Osteocyte (in vitro differentiated cells): ENCODE data around the gene CNKSR1. TPM values are rescaled to one million over a fixed set of nuclear protein-coding genes. Genes with fewer than 3 reads are reported as not detected.

Experiments
- DNase-seq: peaks from one replicate; pipeline ENCODE4 v3.0.0; 2021; ENCODE audit warnings: mixed read lengths; ENCODE audit not compliant: unreplicated experiment; ENCODE audit errors: extremely low spot score
- H3K27ac Mint-ChIP-seq: one replicate; pipeline ENCODE4 v1.8.0; 2021; ENCODE audit warnings: mild to moderate bottlenecking, mixed read lengths; ENCODE audit not compliant: unreplicated experiment
- H3K27me3 Mint-ChIP-seq: one replicate; pipeline ENCODE4 v1.8.0; 2021; ENCODE audit warnings: mixed read lengths; ENCODE audit not compliant: unreplicated experiment
- H3K36me3 Mint-ChIP-seq: one replicate; pipeline ENCODE4 v1.8.0; 2021; ENCODE audit warnings: mixed read lengths; ENCODE audit not compliant: unreplicated experiment
- H3K4me1 Mint-ChIP-seq: one replicate; pipeline ENCODE4 v1.8.0; 2021; ENCODE audit warnings: mixed read lengths; ENCODE audit not compliant: unreplicated experiment
- H3K4me3 Mint-ChIP-seq: one replicate; pipeline ENCODE4 v1.8.0; 2021; ENCODE audit warnings: mild to moderate bottlenecking, moderate library complexity, mixed read lengths; ENCODE audit not compliant: unreplicated experiment
- H3K9me3 Mint-ChIP-seq: one replicate; pipeline ENCODE4 v1.8.0; 2021; ENCODE audit warnings: mixed read lengths; ENCODE audit not compliant: unreplicated experiment
- CTCF ChIP-seq: fragments of 200-600 bp; sonication (generic); IDR thresholded peaks from 2 replicates; pipeline ENCODE4 v1.5.0; 2021; ENCODE audit warnings: antibody characterized with exemption, mild to moderate bottlenecking, moderate library complexity
- total RNA-seq: library from RNA; stranded (reverse); gene quantifications from 2 replicates; pipeline ENCODE4 v1.2.1, GENCODE V29; 2021

Gene CNKSR1
- total RNA-seq, 1 donor from 2014 or later = 1.1 TPM

- no peak for TF ChIP-seq CTCF
- peak; percentile 60 for DNase-seq
- Mint-ChIP-seq H3K27me3 (peaks cover 13% of the 10 kb centered on the region), H3K4me3 (no peak overlapping the region), H3K9me3 (peaks cover 8% of the 10 kb centered on the region), H3K36me3 (peaks cover 2% of the 10 kb centered on the region), H3K4me1 (no peaks in the 10 kb centered on the region), H3K27ac (no peak overlapping the region)
These were observed 44.5 kb upstream of the CNKSR1 start for GRCh38 chr1:26132834-26133167.

DNA sequence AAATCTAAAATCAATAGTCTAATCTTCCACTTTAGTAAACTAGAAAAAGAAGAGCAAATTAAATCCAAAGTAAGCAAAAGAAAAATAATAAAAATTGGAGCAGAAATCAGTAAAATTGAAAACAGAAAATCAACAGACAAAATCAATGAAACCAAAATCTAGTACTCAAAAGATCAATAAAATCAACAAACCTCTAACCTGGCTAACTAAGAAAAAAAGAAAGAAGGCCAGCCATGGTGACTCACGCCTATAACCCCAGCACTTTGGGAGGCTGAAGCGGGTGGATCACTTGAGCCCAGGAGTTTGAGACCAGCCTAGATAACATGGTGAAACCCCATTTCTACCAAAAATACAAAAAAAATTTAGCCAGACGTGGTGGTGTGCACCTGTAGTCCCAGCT, 42.8 kb upstream of the CNKSR1 start:
- no peak overlapping the region for H3K27ac Mint-ChIP-seq
- peak; percentile 30 for DNase-seq
- peaks cover 8% of the 10 kb centered on the region for H3K9me3 Mint-ChIP-seq
- TF ChIP-seq CTCF = no peak
- no peak overlapping the region for H3K4me3 Mint-ChIP-seq
- peaks cover 8% of the 10 kb centered on the region for H3K27me3 Mint-ChIP-seq
- H3K4me1 Mint-ChIP-seq = no peaks in the 10 kb centered on the region
- peaks cover 2% of the 10 kb centered on the region for H3K36me3 Mint-ChIP-seq

DNA sequence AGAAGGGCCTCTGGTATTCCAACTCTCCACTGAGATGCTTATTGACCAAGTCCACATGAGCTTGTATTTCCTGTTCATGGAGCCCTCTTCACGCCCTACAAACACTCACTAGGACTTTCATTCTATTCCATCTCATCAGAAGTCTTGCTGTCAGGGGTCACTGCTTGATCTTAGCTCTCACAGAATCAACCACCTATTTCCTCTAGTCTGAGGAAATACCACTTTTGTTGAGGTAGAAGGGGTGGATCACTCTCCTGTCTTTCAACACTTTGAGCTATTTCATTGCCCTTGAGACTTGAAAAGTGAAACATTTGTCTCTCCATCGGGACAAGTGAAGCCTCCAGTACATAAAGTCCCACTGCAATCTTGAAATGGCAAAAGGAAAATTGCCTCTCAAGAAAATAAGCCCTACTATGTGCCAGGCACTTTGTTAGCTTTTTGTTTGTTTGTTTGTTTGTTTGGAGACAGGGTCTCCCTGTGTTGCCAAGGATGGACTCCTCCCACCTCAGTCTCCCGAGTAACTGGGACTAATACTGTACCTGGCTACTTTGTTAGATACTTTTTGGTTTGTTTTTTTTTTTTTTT, 38.2 kb upstream of the CNKSR1 start:
- Mint-ChIP-seq H3K36me3 (peaks cover 2% of the 10 kb centered on the region), H3K27ac (no peak overlapping the region), H3K27me3 (peaks cover 9% of the 10 kb centered on the region), H3K9me3 (peaks cover 8% of the 10 kb centered on the region), H3K4me3 (no peak overlapping the region), H3K4me1 (no peaks in the 10 kb centered on the region)
- TF ChIP-seq CTCF = no peak
- DNase-seq = no peak

- H3K36me3 Mint-ChIP-seq = no peaks in the 10 kb centered on the region
- no peak overlapping the region for H3K27ac Mint-ChIP-seq
- peaks cover 2% of the 10 kb centered on the region for H3K4me1 Mint-ChIP-seq
- peak; percentile 64 for DNase-seq
- TF ChIP-seq CTCF = no peak
- no peak overlapping the region for H3K4me3 Mint-ChIP-seq
- no peaks in the 10 kb centered on the region for H3K9me3 Mint-ChIP-seq
- peaks cover 16% of the 10 kb centered on the region for H3K27me3 Mint-ChIP-seq
These were observed 35.1 kb upstream of the CNKSR1 start for GRCh38 chr1:26142159-26142558.

GRCh38 chr1:26145041-26145959, 32.0 kb upstream of the CNKSR1 start:
- H3K4me1 Mint-ChIP-seq = peaks cover 2% of the 10 kb centered on the region
- no peak overlapping the region for H3K27ac Mint-ChIP-seq
- TF ChIP-seq CTCF = peak; percentile 83
- H3K9me3 Mint-ChIP-seq = no peaks in the 10 kb centered on the region
- H3K4me3 Mint-ChIP-seq = no peak overlapping the region
- H3K27me3 Mint-ChIP-seq = peaks cover 28% of the 10 kb centered on the region
- DNase-seq = peak; percentile 89
- H3K36me3 Mint-ChIP-seq = no peaks in the 10 kb centered on the region
